BLaER1 treated with 17β-estradiol and CSF1 and Interleukin-3, amounts not matched to agents 10 nM and 100 nM (cell line): Measurements from ENCODE around the gene NOP14.
"Not testable (repeated sequence)": the region's sequence is repeated elsewhere in the genome, so short reads cannot be mapped to it uniquely, and the experiment has no call there.

Source experiments
- H3K27ac ChIP-seq, 11 experiments: shearing (Covaris generic); formaldehyde crosslinking; 2 replicates each; pipeline ENCODE4 v1.8.1; 2022
- H3K27me3 ChIP-seq, 11 experiments: shearing (Covaris generic); formaldehyde crosslinking; 2 replicates each; pipeline ENCODE4 v1.8.1; 2022
- H3K36me3 ChIP-seq, 11 experiments: shearing (Covaris generic); formaldehyde crosslinking; 2 replicates each; pipeline ENCODE4 v1.8.1; 2022
- H3K4me1 ChIP-seq, 10 experiments: shearing (Covaris generic); formaldehyde crosslinking; 2 replicates each; pipeline ENCODE4 v1.8.1; 2022
- H3K4me2 ChIP-seq, 11 experiments: shearing (Covaris generic); formaldehyde crosslinking; 2 replicates each; pipeline ENCODE4 v1.8.1; 2022
- H3K4me3 ChIP-seq, 10 experiments: shearing (Covaris generic); formaldehyde crosslinking; 2 replicates each; pipeline ENCODE4 v1.8.1; 2022
- H3K9ac ChIP-seq, 11 experiments: shearing (Covaris generic); formaldehyde crosslinking; 2 replicates each; pipeline ENCODE4 v1.8.1; 2022
- H3K9me3 ChIP-seq, 11 experiments: shearing (Covaris generic); formaldehyde crosslinking; replicated peaks in 1 of 11; 2 replicates each; pipeline ENCODE4 v1.8.1; 2022
- H4K20me1 ChIP-seq, 11 experiments: shearing (Covaris generic); formaldehyde crosslinking; 2 replicates each; pipeline ENCODE4 v1.8.1; 2022
- Cebpa-rat ChIP-seq, 11 experiments: shearing (Covaris generic); IDR thresholded peaks; 2 replicates each; pipeline ENCODE4 v1.8.1; 2022

The NOP14 gene

GRCh38 chr4:2991243-2991642 is 28.0 kb upstream of the NOP14 start:
- Histone ChIP-seq H3K36me3 (no peaks in the 10 kb centered on the region), H3K4me1 (no peaks in the 10 kb centered on the region), H3K9me3 (peaks cover 0 to 8% (median 0%) of the 10 kb centered on the region in 11 experiments; a peak in 3 of 22 replicates), H3K9ac (no peak overlapping the region), H4K20me1 (no peaks in the 10 kb centered on the region), H3K27ac (no peak overlapping the region), H3K4me3 (no peak overlapping the region), H3K4me2 (no peak overlapping the region), H3K27me3 (no peaks in the 10 kb centered on the region)
- no peak for TF ChIP-seq Cebpa-rat (IDR thresholded peaks at IDR 0.05)

GRCh38 chr4:2983715-2984114 is 20.5 kb upstream of the NOP14 start:
- H3K4me3 ChIP-seq, H4K20me1 ChIP-seq, H3K27ac ChIP-seq, H3K4me2 ChIP-seq, H3K27me3 ChIP-seq, H3K9ac ChIP-seq, H3K4me1 ChIP-seq: not testable (repeated sequence)
- peaks cover 28 to 52% (median 40%) of the 10 kb centered on the region in 11 experiments for H3K9me3 ChIP-seq
- H3K36me3 ChIP-seq = peaks cover 0 to 22% (median 14%) of the 10 kb centered on the region in 11 experiments; a peak in 10 of 22 replicates

DNA sequence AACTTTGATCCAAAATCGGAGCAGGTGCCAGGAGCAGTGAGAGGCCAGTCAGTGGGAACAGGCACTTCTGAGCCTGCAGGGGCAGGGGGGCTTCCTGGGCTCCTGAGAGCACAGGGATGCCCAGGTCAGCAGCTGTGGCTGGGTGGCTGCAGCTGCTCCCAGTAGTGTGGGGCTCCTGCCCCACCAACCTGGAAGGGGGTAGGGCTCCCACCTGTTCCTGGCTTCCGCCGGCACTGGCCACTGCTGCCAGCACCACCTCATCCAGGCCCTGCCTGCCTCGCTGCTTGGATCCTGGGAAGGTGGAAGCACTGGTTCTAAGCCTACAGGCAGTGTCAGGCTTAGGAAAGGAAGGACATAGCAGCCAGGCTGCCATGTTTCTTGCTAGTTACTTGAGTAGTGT is 18.8 kb upstream of the NOP14 start:
- peaks cover 0 to 7% (median 0%) of the 10 kb centered on the region in 10 experiments; a peak in 3 of 20 replicates for H3K4me1 ChIP-seq
- TF ChIP-seq Cebpa-rat (IDR thresholded peaks at IDR 0.05) = no peak
- no peak overlapping the region for H3K4me2 ChIP-seq
- no peak overlapping the region for H3K9ac ChIP-seq
- H3K27ac ChIP-seq = no peak overlapping the region
- H4K20me1 ChIP-seq = no peaks in the 10 kb centered on the region; a peak in 1 of 22 replicates
- H3K9me3 ChIP-seq = peaks cover 28 to 51% (median 40%) of the 10 kb centered on the region in 11 experiments
- H3K4me3 ChIP-seq = no peak overlapping the region
- peaks cover 0 to 22% (median 14%) of the 10 kb centered on the region in 11 experiments; a peak in 10 of 22 replicates for H3K36me3 ChIP-seq
- no peaks in the 10 kb centered on the region for H3K27me3 ChIP-seq

DNA sequence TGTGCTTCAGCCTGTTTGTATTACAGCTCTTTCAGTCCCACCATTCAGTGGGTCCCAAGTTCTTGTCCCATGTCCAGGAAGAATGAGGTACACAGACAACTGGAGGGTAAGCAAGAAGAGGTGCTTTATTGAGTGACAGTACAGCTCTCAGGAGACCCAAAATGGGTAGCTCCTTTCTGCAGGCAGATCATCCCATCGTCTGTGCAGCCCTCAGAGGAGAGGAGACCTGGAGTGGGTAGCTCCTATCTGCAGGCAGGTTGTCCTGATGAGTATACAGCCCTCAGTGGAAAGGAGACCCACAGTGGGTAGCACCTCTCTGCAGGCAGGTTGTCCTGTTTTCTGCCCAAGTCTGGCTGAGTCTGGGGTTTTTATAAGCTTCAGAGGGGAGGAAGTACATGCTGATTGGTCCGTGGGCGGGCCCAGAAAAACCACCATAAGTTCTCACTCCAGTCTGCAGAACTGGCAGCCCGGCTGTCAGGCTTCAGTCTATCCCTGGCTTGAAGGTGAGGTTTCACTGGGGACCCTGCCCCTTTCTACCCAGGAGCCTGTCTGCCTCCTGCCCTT is 18.1 kb upstream of the NOP14 start:
- Histone ChIP-seq H3K9me3 (peaks cover 28 to 51% (median 39%) of the 10 kb centered on the region in 11 experiments), H3K27ac (no peak overlapping the region), H3K4me3 (peak overlapping the region in 1 of 10 experiments; percentile 23; a peak in 2 of 20 replicates), H3K4me1 (peaks cover 0 to 7% (median 0%) of the 10 kb centered on the region in 10 experiments; a peak in 3 of 20 replicates), H3K9ac (no peak overlapping the region), H3K27me3 (no peaks in the 10 kb centered on the region), H3K36me3 (peaks cover 0 to 22% (median 14%) of the 10 kb centered on the region in 11 experiments; a peak in 10 of 22 replicates), H3K4me2 (no peak overlapping the region), H4K20me1 (no peaks in the 10 kb centered on the region; a peak in 1 of 22 replicates)
- TF ChIP-seq Cebpa-rat (IDR thresholded peaks at IDR 0.05) = no peak

- peak overlapping the region in 2 of 11 experiments; percentile 8 to 23; a peak in 2 of 22 replicates for H3K4me2 ChIP-seq
- H3K4me3 ChIP-seq = no peak overlapping the region
- H3K36me3 ChIP-seq = peaks cover 0 to 22% (median 14%) of the 10 kb centered on the region in 11 experiments; a peak in 10 of 22 replicates
- peaks cover 0 to 7% (median 0%) of the 10 kb centered on the region in 10 experiments; a peak in 3 of 20 replicates for H3K4me1 ChIP-seq
- peaks cover 28 to 38% (median 31%) of the 10 kb centered on the region in 11 experiments for H3K9me3 ChIP-seq
- H3K27me3 ChIP-seq = no peaks in the 10 kb centered on the region
- no peak overlapping the region for H3K9ac ChIP-seq
- TF ChIP-seq Cebpa-rat (IDR thresholded peaks at IDR 0.05) = no peak
- H4K20me1 ChIP-seq = no peaks in the 10 kb centered on the region
- no peak overlapping the region for H3K27ac ChIP-seq
Observed at GRCh38 chr4:2977211-2978088, 14.2 kb upstream of the NOP14 start.

DNA sequence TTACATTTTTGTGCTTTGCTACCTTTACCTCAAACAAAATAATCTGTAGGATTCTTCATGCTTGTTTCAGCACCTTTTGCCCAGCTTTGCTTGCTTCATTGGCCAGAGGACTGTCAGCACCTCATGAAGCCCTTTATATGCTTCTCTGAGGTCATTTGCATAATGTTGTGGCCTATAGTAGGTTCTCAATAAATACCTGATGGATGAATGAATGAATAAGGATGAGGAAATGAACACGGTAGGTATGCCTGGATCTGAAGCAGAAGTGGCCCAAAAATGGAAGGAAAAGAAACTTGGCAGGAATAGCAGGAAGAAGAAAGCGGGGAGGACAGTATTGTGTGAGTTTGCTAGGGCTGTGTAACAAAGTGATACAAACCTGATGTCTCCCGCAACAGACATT is 8.1 kb upstream of the NOP14 start:
- Histone ChIP-seq H3K9ac (no peak overlapping the region), H3K36me3 (no peaks in the 10 kb centered on the region), H4K20me1 (no peaks in the 10 kb centered on the region), H3K4me2 (no peak overlapping the region), H3K4me1 (no peaks in the 10 kb centered on the region), H3K9me3 (no peaks in the 10 kb centered on the region), H3K27me3 (no peaks in the 10 kb centered on the region), H3K27ac (no peak overlapping the region), H3K4me3 (no peak overlapping the region)
- no peak for TF ChIP-seq Cebpa-rat (IDR thresholded peaks at IDR 0.05)

- H3K36me3 ChIP-seq = no peaks in the 10 kb centered on the region
- H3K4me2 ChIP-seq = no peak overlapping the region
- H3K4me1 ChIP-seq = peaks cover 13 to 19% (median 16%) of the 10 kb centered on the region in 10 experiments
- H3K4me3 ChIP-seq = no peak overlapping the region
- H4K20me1 ChIP-seq = peaks cover 0 to 7% (median 0%) of the 10 kb centered on the region in 11 experiments; a peak in 2 of 22 replicates
- no peak overlapping the region for H3K27ac ChIP-seq
- no peaks in the 10 kb centered on the region for H3K9me3 ChIP-seq
- H3K9ac ChIP-seq = no peak overlapping the region
- TF ChIP-seq Cebpa-rat (IDR thresholded peaks at IDR 0.05) = no peak
- no peaks in the 10 kb centered on the region for H3K27me3 ChIP-seq
Observed at GRCh38 chr4:2968381-2968780, 5.2 kb upstream of the NOP14 start.

GRCh38 chr4:2965262-2965661 is 2.1 kb upstream of the NOP14 start:
- Histone ChIP-seq H3K27me3 (no peaks in the 10 kb centered on the region), H3K4me1 (peaks cover 23 to 27% (median 25%) of the 10 kb centered on the region in 10 experiments), H3K4me2 (peak overlapping the region; percentile 90 to 99 (median 96)), H3K27ac (no peak overlapping the region), H3K4me3 (peak overlapping the region in 4 of 10 experiments; percentile 70 to 89 (median 78); a peak in 5 of 20 replicates), H3K36me3 (peaks cover 0 to 7% (median 1%) of the 10 kb centered on the region in 11 experiments; a peak in 6 of 22 replicates), H3K9ac (peak overlapping the region in 9 of 11 experiments; percentile 86 to 99 (median 95); a peak in 11 of 22 replicates), H3K9me3 (no peaks in the 10 kb centered on the region), H4K20me1 (peaks cover 10 to 26% (median 18%) of the 10 kb centered on the region in 11 experiments; a peak in 21 of 22 replicates)
- TF ChIP-seq Cebpa-rat (IDR thresholded peaks at IDR 0.05) = no peak

- peak overlapping the region; percentile 86 to 99 (median 94); a peak in 21 of 22 replicates for H3K9ac ChIP-seq
- no peak for TF ChIP-seq Cebpa-rat (IDR thresholded peaks at IDR 0.05)
- H3K4me3 ChIP-seq = peak overlapping the region; percentile 70 to 93 (median 78)
- no peaks in the 10 kb centered on the region for H3K9me3 ChIP-seq
- peaks cover 14 to 31% (median 23%) of the 10 kb centered on the region in 11 experiments; a peak in 21 of 22 replicates for H4K20me1 ChIP-seq
- no peaks in the 10 kb centered on the region for H3K27me3 ChIP-seq
- peaks cover 23 to 28% (median 25%) of the 10 kb centered on the region in 10 experiments for H3K4me1 ChIP-seq
- H3K36me3 ChIP-seq = peaks cover 0 to 11% (median 6%) of the 10 kb centered on the region in 11 experiments; a peak in 11 of 22 replicates
- peak overlapping the region in 4 of 11 experiments; percentile 63 to 99 (median 94); a peak in 5 of 22 replicates for H3K27ac ChIP-seq
- peak overlapping the region; percentile 90 to 99 (median 96) for H3K4me2 ChIP-seq
Observed at GRCh38 chr4:2964706-2965258, 1.6 kb upstream of the NOP14 start.
